ENCODE data around the gene RNF208. TPM values are rescaled to one million over a fixed set of nuclear protein-coding genes. Genes with fewer than 3 reads are reported as not detected.

Gene RNF208
- total and polyA plus RNA-seq, 2 experiments from 2014 or later, result 1.4 to 5.6 TPM

DNA sequence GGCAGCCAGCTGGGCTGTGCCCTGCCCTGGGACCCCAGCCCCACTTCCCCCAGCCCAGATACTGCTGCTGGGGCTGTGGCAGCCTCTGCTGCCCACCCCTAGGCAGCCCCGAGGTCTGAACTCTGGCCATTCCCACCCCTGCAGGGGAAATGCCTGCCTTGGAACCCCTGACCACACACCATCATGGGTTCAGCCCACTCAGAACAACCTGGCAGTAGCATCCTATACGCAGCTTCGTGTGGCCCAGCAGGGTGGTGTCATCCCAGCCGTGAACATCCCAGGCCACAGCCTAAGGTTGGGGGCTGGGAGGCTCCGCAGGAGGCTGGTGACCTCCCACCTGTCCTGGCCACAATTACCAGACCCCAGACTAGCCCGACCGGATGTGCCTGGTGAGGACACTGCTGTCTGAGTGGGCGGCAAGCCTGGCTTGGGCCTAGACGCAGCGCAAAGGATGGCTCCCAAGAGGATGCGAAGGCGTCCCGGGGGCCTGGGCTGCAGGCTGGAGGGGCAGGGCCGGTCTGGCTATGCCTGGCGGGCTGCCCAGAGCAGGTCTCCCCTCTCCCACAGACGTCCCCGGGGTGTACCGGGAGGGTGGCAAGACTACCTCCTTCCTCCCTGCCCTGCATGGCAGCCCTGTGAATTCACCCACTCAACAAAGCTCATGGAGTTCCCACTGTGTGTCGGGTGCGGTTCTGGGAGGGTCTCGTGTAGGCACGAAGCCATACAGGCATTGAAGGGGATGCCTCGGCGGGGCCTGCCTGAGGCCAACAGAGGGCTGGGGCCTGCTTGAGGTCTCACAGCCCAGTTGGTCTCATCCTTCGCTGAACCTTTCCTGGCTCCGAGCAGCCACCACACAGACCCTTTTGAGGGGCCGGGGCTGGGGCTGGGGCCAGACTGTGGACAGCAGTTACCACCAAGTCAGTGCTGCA is 7.2 kb upstream of the RNF208 start:
- no peaks in the 10 kb centered on the region for H3K27me3 ChIP-seq (ENCODE audit: insufficient read depth)
- H3K4me1 ChIP-seq (ENCODE audit: insufficient read depth), result no peaks in the 10 kb centered on the region; the same call in 1 of the 2 replicates
- H4K20me1 ChIP-seq (replicated peaks; ENCODE audit: insufficient read depth), result no peaks in the 10 kb centered on the region
- H3K4me1 Mint-ChIP-seq, result peaks cover 2% of the 10 kb centered on the region; the same call in 2 of the 3 replicates
- no peak overlapping the region for H3K27ac Mint-ChIP-seq
- DNase-seq (ENCODE audit: low spot score) (no peak), ATAC-seq (no peak)
- no peaks in the 10 kb centered on the region for H3K36me3 ChIP-seq (ENCODE audit: insufficient read depth)
- H2AFZ ChIP-seq, result no peak overlapping the region
- H3K27me3 Mint-ChIP-seq (ENCODE audit: insufficient read depth, low read depth, poor library complexity), result peaks cover 3% of the 10 kb centered on the region
- TF ChIP-seq CTCF (conservative IDR thresholded peaks at IDR 0.05; ENCODE audit: low read depth in 2 of 2) (no peak), ZNF462 (CRISPR knock-in tag; IDR thresholded peaks at IDR 0.05) (no peak), EZH2phosphoT487 (IDR thresholded peaks at IDR 0.05; ENCODE audit: unreplicated experiment) (no peak), JUNB (IDR thresholded peaks at IDR 0.05; ENCODE audit: unreplicated experiment) (no peak), ZNF331 (CRISPR knock-in tag; IDR thresholded peaks at IDR 0.05; ENCODE audit: low read depth) (no peak), ETS1 (IDR thresholded peaks at IDR 0.05) (no peak), NANOG (IDR thresholded peaks at IDR 0.05; ENCODE audit: borderline replicate concordance) (no peak), STAT1 (IDR thresholded peaks at IDR 0.05; ENCODE audit: unreplicated experiment) (no peak), EZH2 (IDR thresholded peaks at IDR 0.05; ENCODE audit: low read depth, unreplicated experiment) (no peak), POLR2AphosphoS5 (IDR thresholded peaks at IDR 0.05; ENCODE audit: low read depth) (no peak), ZNF114 (CRISPR knock-in tag; IDR thresholded peaks at IDR 0.05) (no peak), CREB1 (CRISPR knock-in tag; IDR thresholded peaks at IDR 0.05; ENCODE audit: low read depth) (no peak)
- H3K4me3 ChIP-seq, result no peak overlapping the region
- H3K27ac ChIP-seq (ENCODE audit: low read depth), result no peak overlapping the region
- H3F3A ChIP-seq (replicated peaks; ENCODE audit: low read depth), result 0 out of 2 replicates have a peak, but pooled peaks cover 1% of the 10 kb centered on the region
- no peaks in the 10 kb centered on the region for H3K9me3 Mint-ChIP-seq
- no peaks in the 10 kb centered on the region for H3K9me2 ChIP-seq (ENCODE audit: insufficient read depth)
- H3K36me3 Mint-ChIP-seq (ENCODE audit: low read depth), result no peaks in the 10 kb centered on the region
- no peaks in the 10 kb centered on the region for H3K79me2 ChIP-seq (replicated peaks; ENCODE audit: insufficient read depth)
- H3K4me2 ChIP-seq, result no peak overlapping the region
- H3K4me3 Mint-ChIP-seq, result no peak overlapping the region

Data from GM23338 (cell line).